Brain microvascular endothelial cell (primary cell): ENCODE measurements around the gene CCDC12.

Experiments used
- DNase-seq: peaks from one replicate; pipeline ENCODE4 v3.0.0-alpha.2; 2020
- H3K27ac ChIP-seq: fragments of 250-450 bp; sonication (Bioruptor Pico); 2 replicates; pipeline ENCODE4 v1.5.1; 2020; ENCODE audit warnings: mild to moderate bottlenecking, moderate library complexity
- H3K27me3 ChIP-seq: fragments of 250-450 bp; sonication (Bioruptor Pico); replicated peaks from 2 replicates; pipeline ENCODE4 v1.5.1; 2020; ENCODE audit warnings: mild to moderate bottlenecking
- H3K36me3 ChIP-seq: fragments of 250-450 bp; sonication (Bioruptor Pico); replicated peaks from 2 replicates; pipeline ENCODE4 v1.5.1; 2020; ENCODE audit warnings: mild to moderate bottlenecking
- H3K4me3 ChIP-seq: 2 replicates; pipeline ENCODE4 v1.5.1; 2011; ENCODE audit warnings: low read depth, mild to moderate bottlenecking, control low read depth, low read length, moderate library complexity
- CTCF ChIP-seq: IDR thresholded peaks from 2 replicates; pipeline ENCODE4 v1.5.1; 2011; ENCODE audit warnings: low read depth, mild to moderate bottlenecking, moderate library complexity, low read length, control low read depth, inconsistent platforms; ENCODE audit errors: missing control alignments
- in situ Hi-C: cut with HindIII; loops from 2 replicates; pipeline ENCODE4 v1.10.0; 2017; ENCODE audit warnings: low sequenced_read_pairs, low pct_ligation_motif_present

The CCDC12 gene

GRCh38 chr3:46923559-46924350, 52.8 kb downstream of the CCDC12 start:
- Histone ChIP-seq H3K36me3 (peaks cover 63% of the 10 kb centered on the region), H3K4me3 (no peak overlapping the region), H3K27me3 (no peaks in the 10 kb centered on the region), H3K27ac (no peak overlapping the region)
- TF ChIP-seq CTCF: peak; percentile 87
- DNase-seq: no peak
- in situ Hi-C loops: no loop called here

DNA sequence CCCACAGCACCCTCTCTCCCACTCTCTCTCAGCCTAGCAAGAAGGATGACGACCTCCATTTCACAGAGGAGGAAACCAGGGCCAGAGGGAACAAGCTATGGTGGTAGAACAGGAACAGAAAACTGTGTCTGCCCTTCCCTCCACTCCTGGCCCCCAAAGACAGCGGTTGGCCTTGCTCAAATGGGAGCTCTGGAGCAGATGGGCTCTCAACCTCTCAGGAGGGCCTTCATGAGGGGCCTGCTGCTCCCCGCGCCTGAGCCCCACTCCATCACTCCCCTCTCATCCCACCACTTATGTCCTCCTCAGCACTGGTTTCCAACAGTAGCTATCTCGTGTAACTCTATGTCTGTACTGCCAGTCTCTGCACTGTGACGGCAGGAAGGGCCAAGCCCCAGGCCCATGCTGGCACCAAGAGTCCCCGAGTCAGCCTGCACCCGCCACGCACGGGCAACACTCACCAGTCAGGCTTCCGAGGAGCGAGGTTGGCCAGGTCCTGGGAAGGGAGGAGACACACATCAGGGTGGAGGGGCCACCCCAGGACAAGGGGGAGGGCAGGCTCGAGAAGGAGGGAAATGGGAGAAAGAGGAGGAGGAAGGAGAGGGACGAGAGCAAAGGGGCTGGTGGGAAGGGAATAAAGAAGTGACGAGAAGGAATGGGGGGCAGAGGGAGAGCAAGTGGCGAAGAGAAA, 53.5 kb downstream of the CCDC12 start:
- TF ChIP-seq CTCF: no peak
- in situ Hi-C loops: no loop called here
- H3K36me3 ChIP-seq: peaks cover 66% of the 10 kb centered on the region
- H3K27me3 ChIP-seq: no peaks in the 10 kb centered on the region
- DNase-seq: no peak
- no peak overlapping the region for H3K27ac ChIP-seq
- H3K4me3 ChIP-seq: no peak overlapping the region

DNA sequence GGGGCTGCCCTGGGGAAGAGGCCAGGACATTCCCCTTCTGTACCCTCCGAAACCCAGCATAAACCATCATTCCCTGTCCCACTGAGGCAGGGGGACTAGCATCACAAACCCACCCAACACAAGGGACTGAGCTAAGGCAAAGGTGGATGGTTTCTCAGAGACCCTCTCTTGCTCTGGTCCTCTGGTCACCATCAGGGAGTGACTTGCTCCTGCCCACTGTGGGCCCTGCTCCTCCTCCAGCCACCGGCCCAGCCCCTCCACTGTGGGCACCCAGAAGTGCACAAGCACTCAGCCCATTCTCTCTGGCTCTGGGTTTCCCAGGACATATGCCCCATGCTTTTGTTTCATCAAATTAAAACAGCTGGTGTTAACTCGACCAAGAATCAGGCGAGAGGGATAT, 54.1 kb downstream of the CCDC12 start:
- DNase-seq: no peak
- in situ Hi-C loops: no loop called here
- no peak for TF ChIP-seq CTCF
- Histone ChIP-seq H3K27ac (no peak overlapping the region), H3K27me3 (no peaks in the 10 kb centered on the region), H3K36me3 (peaks cover 69% of the 10 kb centered on the region), H3K4me3 (no peak overlapping the region)

- Histone ChIP-seq H3K27ac (no peak overlapping the region), H3K27me3 (no peaks in the 10 kb centered on the region), H3K36me3 (peaks cover 72% of the 10 kb centered on the region), H3K4me3 (no peak overlapping the region)
- no peak for TF ChIP-seq CTCF
- in situ Hi-C loops: no loop called here
- DNase-seq: no peak
Measured at GRCh38 chr3:46921871-46922271, 54.7 kb downstream of the CCDC12 start.

DNA sequence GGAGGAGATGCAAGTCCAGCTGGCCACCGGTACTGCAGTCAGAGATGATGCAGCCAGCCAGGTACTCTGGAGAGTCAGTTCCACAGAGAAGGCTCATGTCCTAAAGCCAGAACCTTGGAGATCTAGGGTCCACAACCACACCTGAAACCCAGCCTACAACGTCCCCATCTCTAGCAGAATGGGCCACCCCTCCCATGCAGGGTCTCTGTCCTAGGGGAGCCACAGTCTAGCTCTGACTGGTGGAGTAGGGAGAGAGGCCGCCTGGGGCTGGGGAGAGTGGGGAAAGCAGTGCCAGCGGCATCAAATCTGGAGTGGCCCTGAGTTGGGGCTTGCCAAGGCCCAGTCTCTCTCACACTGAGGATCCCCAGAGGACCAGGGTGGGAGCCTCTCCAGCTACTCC, 55.5 kb downstream of the CCDC12 start:
- H3K36me3 ChIP-seq: peaks cover 72% of the 10 kb centered on the region
- no peak overlapping the region for H3K27ac ChIP-seq
- no peak for TF ChIP-seq CTCF
- H3K4me3 ChIP-seq: no peak overlapping the region
- no peaks in the 10 kb centered on the region for H3K27me3 ChIP-seq
- no peak for DNase-seq
- in situ Hi-C loops: no loop called here
